Activated CD8-positive, alpha-beta memory T cell treated with anti-CD3 and anti-CD28 coated beads for 24 hours (primary cell): Measurements from ENCODE around the gene PNKD.

ENCODE experiments used
- DNase-seq: peaks from one replicate; pipeline ENCODE4 v3.0.0-alpha.2; 2020

PNKD gene

GRCh38 chr2:218273908-218274249, 3.6 kb downstream of the PNKD start:
- no peak for DNase-seq

GRCh38 chr2:218274586-218274985, 4.3 kb downstream of the PNKD start:
- DNase-seq: no peak

- DNase-seq: no peak
Measured at GRCh38 chr2:218275371-218276072, 5.2 kb downstream of the PNKD start.

DNA sequence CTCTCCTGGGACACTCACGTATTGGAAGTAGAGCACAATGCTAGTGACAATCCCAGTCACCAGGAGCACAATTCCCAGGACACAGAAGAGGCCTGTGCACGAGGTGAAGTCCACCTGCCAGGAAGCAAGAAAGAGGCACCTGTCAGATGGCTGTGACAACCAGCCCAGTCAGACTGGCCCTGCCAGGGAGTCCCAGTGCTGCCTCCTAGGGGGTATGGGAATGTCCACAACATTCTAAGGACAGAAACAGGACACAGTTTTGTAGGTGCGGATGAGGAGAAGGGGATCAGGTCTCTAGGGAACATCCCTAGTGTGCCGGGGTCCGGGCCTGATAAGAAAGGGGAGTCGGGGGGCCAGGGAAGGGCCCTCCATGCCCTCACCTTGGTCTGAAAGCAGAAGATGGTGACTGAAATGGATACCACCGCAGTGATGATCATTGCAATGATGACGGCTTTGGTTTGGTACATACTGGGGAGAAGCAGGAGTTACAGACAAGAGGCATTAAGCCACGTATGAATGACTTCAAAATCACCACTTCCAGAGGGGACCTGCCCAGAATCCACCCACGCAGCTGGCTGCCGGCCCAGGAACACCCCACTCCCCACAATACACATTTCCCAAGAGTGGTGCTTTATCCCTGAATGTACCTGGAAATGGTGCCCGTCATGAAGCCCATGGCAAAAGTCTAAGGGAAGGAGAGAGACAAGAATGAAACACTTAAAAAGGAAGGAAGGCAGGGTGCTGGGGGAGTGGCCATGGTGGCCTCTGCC, 6.9 kb downstream of the PNKD start:
- DNase-seq: no peak

GRCh38 chr2:218277921-218278320, 7.6 kb downstream of the PNKD start:
- DNase-seq: no peak

DNA sequence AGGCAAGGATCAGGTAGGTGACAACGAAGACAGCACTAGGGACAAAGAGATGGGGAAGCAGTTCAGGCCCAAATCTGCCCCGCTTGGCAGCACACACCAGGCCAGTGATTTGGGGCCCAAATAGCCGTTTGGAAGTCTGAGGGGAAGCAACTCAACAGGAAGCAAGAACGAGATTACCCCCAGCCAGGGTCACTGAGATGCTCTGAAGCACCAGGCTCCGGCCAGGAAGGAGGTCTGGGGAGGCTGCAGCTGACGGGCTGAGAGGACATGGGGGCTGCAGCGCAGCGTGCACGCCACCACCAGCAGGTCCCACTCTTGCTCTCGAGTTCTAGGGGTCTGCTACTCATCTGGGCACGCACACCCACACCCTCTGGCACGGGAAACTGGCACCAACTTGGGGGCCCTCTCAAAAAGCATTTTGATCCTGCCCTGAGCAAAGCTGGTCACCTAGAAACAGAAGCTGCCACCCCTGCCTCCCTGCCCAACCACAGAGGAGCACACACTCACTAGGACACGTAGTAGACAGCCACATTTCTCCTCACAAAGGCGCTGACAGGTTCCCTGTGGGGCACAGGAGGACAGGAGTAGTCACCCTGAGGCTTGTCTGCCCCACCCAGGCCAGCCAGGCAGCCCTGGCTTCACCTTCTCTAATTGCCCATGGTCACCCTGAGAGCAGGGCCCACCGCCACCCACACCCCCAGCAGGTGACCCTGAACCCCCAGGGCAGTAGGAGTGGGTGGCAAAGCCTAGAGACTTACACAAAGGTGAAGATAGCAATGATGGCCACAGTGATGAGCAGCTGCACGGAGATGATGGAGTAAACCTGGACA, 8.4 kb downstream of the PNKD start:
- DNase-seq: no peak

DNA sequence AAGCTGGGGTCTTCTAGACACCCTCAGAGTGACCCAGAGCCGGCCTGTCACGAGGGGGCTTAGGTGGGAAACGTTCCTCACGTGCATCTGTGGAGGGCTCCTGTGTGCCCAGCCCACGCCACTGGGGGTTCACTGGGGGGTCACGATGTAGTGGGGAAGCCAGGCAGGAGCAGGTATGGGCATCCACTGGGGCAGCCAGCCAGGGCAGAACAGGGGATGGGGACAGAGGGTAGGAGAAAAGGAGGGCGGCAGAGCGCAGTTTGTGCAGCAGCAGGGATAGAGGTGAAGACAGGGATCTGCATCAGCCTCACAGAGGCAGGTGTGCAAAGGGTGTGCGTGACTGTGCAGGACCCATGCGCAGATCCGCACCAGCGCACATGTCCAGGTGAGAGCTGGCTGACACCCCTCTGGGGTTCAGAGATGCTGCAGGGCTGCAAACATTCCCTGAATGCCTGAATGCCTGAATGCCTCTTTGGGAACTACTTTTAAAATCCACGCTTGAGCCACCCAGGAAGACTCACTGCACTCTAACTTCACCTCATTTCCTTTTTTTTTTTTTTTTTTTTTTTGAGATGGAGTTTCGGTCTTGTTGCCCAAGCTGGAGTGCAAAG, 10.0 kb downstream of the PNKD start:
- DNase-seq: no peak

DNA sequence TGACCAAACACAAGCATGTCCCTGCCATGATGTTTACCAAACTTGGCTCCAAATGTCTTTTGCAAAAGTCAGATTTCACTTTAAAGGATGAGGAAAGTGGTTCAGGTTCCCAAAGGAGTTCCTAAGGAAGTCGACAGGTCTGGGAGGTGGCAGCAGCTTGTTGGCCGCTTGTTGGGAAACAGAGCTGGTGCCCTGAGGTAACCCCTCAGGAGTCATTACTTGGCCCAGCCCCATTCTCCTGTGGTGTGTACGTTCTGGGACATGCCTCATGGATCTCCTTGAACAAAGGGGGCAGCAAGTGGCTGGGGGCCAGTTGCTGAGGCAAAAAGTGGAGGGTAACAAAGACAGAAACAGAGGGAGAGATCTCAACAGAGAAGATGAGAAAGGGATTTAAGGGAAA, 11.1 kb downstream of the PNKD start:
- DNase-seq: no peak

DNA sequence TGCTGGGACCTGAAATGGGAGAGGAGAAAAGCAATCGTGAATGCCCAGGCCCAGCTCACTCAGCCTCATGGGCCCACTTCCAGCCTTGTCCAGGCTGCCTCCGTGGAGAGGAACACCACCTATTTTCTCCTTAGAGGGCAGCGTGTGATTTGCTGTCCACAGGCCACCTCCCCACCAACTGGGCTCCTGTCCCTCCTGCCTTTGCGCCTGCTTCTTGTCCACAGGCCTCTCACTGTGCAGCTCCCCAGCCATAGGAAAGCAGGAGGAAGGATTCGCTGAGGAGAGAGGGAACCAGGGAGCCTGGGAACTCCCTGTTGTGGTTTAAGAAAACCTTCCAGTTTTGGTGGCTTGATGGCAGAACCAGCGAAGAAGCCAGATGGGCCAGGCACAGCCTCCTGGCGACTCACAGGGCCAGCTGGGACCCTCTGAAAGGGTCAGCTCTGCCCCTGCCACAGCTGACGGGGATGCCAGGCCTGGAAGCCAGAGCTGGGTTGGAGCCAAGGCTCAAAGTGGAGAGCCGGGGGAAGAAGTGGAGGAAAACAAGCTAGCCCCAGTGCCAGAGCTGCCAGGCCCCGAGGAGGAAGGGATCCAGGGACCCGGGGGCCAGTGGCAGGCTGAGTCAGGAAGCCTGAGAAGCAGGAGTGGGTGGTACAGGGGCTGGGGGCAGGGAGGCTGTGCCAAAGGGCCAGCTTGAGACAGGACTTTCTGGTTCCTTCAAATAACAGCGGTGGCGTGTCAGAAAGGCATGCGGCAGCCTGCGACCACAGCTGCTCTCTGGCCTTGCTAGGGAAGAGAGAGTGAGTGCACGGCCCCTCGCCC, 12.1 kb downstream of the PNKD start:
- DNase-seq: no peak

GRCh38 chr2:218284106-218284811, 13.9 kb downstream of the PNKD start:
- peak; percentile 81 for DNase-seq

DNA sequence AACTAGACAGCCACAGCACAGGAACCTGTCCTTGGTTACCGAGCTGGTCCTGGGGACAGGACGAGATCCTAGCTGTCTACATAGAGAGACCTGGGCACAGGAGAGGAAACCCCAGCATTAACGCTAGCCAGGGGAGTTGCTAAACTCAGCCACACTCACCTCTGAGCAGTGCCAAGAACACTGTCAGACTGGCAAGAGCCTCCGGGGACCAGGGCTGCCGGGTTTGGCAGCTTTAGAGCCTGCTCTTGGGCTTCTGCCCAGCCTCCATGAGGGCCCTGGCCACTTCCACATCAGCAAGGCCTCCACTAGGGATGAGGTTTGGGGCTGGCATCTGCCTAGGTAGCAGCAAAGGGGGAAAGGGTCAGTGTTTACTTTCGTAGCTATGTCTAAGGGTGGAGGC, 15.3 kb downstream of the PNKD start:
- DNase-seq: no peak

- peak; percentile 86 for DNase-seq
Measured at GRCh38 chr2:218286570-218287459, 16.5 kb downstream of the PNKD start.

DNA sequence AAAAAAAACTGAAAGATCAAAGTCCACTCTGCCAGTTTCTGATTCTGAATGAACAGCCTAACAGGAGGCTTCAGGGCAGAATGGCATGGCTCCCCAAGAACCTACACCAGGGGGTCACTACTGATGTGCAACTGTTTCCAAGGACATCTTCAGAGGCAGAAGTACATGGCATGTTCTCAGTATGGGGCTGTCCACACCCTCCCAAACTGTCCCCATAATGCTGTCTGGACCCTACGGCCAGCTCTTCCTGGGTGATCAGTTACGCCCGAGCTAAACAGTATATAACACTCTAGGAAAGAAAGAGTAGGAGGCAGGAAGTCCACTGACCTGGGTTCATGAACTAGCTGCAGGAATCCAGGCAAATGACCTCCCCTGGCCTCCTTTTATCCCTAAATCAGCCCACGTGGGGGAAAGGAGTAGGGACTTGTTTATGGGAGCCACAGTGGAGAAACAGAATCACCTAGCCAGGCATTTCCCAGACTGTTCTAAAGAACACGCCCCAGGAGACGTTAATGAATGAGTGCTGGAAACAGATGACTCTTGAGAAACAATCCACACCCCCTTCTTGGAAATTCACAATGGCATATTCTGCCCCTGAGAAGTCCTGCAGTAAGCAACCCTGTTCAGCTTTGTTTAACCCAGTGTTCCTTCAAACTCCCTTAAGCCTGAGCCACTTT, 19.5 kb downstream of the PNKD start:
- DNase-seq: no peak

GRCh38 chr2:218290316-218291261, 20.3 kb downstream of the PNKD start:
- DNase-seq: no peak

DNA sequence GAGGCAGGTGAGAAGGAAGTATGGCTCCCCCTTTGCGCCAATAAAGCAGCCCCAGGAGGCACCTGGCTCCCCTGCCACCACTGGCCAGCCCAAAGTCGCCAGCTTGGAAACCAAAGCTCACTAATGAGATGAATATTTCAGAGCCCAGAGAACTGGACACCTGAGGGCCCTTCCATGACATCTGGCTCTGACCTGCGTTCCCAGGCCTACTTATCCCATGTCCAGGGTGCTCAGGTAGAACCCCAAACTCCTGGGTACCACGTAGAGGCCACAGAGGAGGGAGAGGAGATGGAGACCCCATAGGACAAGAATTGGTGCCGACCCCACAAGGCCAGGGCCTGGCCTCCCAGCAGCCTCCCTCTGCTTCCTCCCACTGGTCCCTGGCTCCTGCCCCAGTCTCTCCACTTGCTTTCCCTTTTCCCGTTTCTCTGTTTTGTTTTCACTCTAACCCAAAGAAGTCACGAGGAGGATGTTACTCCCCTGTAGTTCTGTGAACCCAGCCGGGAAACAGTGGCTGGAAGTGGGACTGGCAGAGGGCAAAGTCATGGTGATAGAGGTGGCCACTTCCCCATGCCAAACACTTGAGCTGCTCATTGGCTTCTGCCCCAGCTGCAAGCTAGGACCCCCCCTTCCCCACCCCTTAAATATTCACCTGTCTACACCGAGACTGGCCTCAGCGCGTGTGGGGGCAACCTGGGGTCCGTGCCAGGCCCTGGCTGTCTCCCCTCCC, 21.2 kb downstream of the PNKD start:
- peak; percentile 71 for DNase-seq

- peak; percentile 92 for DNase-seq
Measured at GRCh38 chr2:218292048-218293014, 22.0 kb downstream of the PNKD start, which contains the start of gene TMBIM1. TSS of gene TMBIM1 (minus strand) at chr2:218292503. CDS start at chr2:218282141, 10,362 bp downstream.
